ENCODE measurements around the gene MACROH2A2.

MACROH2A2 gene

DNA sequence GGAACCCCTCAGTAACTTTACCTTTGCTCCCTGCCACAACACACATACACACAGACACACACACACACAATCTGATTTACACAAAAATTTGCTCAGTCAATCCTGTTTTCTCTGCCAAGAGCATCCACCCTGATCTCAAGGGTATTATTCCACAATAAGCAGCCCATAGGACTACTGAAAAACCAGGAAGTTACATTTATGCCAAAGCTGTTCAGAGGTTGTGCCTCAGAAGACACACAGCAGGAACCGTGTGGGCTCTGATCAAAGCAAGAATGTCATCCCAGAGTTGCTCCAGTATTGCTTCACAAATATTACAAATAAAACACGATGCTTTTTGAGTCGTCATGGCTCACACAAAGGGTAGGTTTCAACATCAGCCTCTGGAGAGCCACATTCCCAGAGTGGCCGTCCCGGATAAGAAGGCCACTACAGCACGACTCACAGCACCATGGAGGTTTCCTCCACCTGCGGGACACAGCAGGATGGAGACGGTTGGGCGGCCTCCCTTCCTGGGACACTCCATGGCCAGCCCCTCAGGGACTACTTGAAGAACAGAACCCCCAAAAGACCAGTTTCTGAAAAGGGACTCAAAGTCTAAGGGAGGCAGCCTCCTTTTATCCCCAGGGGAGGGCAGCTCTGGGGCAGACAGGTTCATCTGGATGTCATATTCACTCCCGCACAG is 78.4 kb downstream of the MACROH2A2 start:
- DNase-seq (ENCODE audit: low spot score) = no peak

DNA sequence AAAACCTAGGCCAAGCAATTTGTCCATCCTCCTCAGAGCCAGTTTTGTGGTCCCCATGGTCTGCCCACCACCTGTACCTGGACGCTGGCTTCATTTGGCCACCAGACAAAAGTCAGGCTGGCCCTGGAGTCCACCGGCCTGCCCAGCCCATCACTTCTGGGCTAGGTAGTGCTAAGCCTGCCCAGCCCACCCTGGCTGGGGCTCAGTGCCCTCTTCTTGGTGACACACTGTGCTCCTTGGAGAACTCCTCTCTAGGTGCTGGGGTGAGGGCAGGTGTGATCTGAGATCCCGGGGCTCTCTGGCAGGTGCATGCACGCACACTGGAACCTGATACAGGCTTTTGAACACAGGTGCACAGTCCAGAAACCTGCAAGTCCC is 78.9 kb downstream of the MACROH2A2 start:
- DNase-seq (ENCODE audit: low spot score) = no peak

GRCh38 chr10:70132098-70133029 is 79.7 kb downstream of the MACROH2A2 start, which contains the start of gene AIFM2:
Gene AIFM2, minus strand, starts transcription at chr10:70132825. Its CDS starts 8,741 bp downstream, at chr10:70124084.
- DNase-seq (ENCODE audit: low spot score) = no peak

DNA sequence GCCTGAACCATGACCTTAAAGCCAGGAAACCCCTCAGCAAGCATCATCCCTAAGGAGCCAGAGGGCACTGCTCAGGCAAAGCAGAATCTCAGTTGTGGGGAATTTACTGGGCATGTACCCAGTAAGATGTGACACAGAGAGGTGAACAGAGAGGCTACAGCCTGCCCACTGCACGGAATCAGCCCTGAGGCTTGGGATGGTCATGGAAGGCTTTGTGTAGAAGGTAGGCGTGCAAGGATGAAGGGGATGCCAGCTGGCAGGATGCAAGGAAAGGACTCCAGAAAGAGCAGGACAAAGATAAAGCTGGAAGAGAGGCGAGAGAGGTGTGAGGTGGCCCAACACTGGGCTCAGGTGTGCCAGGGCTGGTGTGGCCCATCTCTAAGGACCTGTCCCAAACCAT is 82.4 kb downstream of the MACROH2A2 start:
- DNase-seq (ENCODE audit: low spot score) = no peak

DNA sequence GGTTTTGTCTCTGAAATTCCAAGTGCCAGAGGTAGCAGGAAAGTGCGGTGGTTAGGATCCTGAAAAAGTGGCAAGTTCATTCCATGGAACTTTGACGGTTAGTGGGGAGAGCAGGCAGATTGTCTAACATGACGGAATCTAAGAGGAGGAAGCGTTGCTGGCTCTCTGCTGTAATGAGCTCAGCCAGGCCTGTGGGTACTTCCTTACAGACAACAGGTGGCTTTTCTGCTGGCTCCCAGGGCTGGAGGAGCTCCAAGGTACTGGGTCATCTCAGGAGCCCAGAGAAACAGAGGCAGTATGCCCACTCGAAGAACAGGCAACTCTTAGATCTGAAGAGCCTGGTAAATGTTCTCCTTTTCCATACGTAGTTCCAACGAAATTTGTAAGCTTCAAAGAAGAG is 83.0 kb downstream of the MACROH2A2 start:
- DNase-seq (ENCODE audit: low spot score) = no peak

DNA sequence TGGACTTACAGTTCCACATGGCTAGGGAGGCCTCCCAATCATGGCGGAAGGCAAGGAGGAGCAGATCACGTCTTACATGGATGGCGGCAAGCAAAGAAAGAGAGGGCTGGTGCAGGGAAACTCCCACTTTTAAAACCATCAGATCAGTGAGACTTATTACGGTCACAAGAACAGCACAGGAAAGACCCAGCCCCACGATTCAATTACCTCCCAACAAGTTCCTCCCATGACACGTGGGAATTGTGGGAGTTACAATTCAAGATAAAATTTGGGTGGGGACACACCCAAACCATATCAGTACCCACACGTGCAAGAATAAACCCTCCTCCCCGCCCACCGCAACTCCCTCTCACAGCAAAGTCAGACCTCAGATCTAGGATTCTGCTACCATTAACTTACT is 84.5 kb downstream of the MACROH2A2 start:
- DNase-seq (ENCODE audit: low spot score) = no peak

DNA sequence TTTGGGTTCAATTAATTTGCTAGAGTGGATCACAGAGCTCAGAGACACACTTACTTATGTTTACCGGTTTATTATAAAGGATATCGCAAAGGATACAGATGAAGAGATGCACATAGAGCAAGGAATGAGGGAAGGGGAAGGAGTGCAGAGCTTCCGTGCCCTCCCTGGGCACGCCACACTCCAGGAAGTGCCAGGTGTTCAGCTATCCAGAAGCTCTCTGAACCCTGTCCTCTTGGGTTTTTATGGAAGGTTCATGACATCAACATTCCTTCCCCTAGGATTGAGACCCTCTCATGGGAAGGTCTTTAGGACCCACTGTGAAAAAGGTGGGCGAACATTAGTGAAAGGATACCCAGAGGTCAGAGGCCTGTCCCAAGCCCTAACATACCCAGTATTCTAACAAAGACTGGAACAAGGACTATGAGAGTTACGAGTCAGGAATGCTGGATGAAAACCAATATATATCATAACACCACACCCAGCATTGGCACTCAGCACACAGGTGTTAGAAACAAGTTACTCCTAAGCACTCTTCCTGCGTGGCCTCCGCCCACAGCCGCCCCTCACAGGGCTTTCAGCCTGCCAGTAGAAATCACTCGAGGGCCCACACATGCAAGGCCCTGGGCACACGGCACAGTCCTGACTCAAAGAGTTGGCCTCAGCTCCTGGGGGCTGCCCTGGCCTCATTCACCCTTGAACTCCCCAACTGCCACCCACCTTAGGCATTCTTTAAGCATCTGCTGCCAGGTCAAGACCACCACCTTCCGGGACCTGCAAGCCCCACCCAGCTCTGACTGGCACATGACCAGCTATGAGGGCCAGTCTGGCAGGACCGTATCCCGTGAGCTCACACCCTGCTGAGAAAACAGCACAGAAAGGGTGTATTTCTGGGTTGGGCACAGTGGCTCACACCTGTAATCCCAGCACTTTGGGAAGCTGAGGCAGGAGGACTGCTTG is 85.6 kb downstream of the MACROH2A2 start:
- DNase-seq (ENCODE audit: low spot score) = no peak

DNA sequence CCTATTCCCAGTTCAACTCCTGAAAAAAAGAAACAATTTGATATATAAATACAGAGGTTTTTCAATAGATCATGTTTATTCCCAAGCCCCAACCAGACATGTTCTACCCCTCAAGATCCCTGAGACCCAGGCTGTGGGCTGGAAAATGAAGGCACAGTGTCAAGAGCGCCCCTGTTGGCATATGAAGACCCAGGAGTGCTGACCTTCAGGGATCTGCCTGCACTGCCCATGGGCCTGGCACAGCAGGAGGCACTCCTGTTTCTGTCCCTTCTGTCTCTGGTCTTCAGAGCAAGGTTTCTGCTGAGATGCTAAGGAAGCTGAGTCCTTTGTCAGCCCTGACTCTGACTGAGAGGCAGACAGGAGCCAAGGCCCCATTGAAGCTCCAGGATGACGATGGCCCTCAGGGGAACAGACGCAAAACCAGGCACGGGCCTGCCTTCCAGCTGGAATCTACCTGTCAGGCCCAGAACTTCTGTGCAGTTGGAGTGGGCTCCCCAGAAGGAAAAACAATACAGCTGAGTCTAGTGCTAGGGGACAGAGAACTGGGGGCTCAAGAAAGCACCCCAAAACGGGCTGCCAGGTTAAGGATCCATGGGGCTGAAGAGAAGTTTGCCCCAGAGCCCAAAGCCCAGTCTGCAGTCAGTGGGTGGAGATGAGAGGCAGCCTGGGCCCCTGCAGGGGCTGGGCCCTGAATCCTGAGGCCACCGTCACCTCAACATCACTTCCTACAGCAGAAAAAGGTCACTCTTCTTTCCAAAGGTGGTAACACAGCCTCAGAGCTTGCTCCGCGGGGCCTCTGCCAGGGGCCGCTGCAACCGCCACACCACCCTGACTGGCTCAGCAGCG is 86.7 kb downstream of the MACROH2A2 start:
- DNase-seq (ENCODE audit: low spot score) = no peak

GRCh38 chr10:70139997-70140250 is 87.3 kb downstream of the MACROH2A2 start:
- DNase-seq (ENCODE audit: low spot score) = no peak

DNA sequence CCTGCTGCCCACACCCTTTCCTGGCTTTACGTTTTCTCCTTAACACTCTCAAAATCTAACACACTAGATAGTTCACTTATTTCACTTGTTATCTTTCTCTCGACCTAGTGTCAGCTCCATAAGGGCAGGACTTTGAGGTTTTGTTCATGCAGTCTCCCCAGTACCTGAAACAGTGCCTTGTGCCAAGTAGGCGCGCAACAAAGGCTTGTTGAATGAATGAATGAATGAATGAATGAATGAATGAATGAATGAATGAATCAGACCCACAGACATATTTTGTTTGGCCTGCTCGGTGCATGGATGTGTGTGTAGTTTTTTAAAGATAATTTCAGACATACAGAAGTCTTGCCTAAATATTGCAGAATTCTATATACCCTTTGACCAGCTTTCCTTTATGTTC is 87.7 kb downstream of the MACROH2A2 start:
- no peak for DNase-seq (ENCODE audit: low spot score)

DNA sequence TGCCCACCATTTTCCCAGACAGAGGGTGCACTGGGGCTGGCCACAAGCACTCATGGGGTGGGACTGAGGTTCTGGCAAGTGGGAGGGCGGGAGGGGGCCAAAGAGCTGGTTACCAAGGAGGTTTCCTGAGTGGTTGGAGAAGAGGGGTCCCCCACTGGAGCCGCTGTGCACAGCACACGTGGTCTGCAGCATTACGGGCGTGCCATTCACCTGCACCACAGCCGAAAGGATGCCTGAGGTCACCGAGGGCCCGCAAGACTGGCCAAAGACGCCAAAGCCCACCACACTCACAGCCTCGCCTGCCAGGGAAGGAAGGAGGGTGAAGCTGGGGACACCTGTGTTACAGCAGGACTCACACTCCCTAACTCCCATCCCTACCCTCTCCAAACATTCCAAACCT is 89.9 kb downstream of the MACROH2A2 start:
- DNase-seq (ENCODE audit: low spot score) = no peak

DNA sequence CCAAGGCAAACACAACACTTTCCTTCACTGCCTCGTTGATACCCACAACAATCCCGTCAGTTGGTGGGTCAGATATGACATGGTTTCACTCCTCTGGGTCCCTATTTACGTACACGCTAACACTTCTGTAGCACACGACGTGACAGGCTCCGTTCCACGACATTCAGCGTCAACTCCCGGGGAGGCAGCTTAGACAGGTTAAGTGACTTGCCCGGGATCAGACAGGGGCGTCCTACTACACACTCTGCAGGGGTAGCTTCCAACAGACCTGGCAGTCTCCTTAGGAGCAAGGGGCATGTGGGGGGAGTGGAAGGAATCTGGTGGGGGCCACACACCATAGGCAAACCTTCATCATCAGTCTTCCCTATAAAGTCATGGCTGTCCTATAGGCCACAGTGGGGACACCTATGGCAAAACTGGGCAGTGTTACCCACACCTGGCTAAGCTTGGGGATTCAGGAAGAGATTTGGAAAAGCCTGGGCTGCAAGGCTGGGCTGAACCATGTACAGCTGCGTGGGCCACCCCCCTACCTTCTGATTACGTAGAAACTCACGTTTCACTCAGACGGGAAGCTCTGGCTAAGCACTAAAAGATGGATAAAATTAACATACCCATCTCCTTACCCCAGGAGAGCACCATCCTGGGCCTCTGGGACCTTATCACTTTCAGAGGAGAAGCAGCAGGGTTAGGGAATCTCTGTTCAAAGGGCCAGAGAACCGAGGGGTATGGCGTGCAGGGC is 91.9 kb downstream of the MACROH2A2 start:
- DNase-seq (ENCODE audit: low spot score) = no peak

- no peak for DNase-seq (ENCODE audit: low spot score)
Observed at GRCh38 chr10:70145166-70145665, 92.6 kb downstream of the MACROH2A2 start.

GRCh38 chr10:70145666-70146488 is 93.2 kb downstream of the MACROH2A2 start:
- DNase-seq (ENCODE audit: low spot score) = peak; percentile 27

GRCh38 chr10:70146489-70147258 is 94.0 kb downstream of the MACROH2A2 start, which contains the start of gene TYSND1:
Gene TYSND1, minus strand, starts transcription at chr10:70146700. Its CDS starts 114 bp downstream, at chr10:70146586.
- DNase-seq (ENCODE audit: low spot score) = peak; percentile 99

GRCh38 chr10:70147259-70147625 is 94.6 kb downstream of the MACROH2A2 start:
- DNase-seq (ENCODE audit: low spot score) = no peak

DNA sequence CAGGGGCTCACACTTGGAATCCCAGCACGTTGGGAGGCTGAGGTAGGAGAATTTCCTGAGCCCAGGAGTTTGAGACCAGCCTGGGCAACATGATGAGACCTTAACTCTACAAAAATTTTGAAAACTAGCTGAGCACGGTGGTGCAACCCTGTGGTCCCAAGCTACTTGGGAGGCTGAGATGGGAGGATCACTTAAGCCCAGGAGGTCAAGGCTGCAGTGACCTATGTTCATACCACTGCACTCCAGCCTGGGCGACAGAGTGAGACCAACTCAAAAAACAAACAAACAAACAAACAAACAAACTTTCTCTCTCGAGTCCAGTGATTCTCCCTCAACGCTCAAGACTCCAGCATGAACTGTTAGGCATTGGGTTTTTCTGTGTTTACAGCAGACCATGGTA is 95.9 kb downstream of the MACROH2A2 start:
- DNase-seq (ENCODE audit: low spot score) = no peak

DNA sequence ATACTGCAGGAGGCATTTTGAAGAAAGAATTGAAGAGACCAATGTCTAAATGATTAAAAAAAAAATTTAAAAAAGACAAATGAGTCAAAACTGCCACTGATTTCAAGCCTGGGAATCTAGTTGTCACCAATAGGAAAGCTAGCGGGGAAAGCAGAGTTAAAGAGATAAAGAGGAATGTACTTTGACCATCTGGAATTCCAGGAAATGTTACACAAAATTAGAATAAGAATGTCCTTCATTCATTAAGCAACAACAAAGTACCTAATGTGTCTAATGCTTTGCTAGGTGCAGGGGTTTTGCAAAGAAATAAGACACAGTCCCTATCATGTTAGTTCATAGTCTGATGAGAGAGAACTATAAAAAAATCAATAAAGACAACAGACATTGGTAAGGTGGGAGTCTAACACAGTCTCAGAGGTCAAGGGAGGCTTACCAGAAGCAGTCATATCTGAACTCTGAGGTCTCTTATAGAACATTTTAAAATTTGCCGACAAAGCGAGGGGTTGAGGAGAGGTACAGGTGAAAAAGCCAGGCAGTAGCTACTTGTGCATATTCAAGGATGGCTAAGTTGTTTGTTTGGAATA is 102.7 kb downstream of the MACROH2A2 start:
- DNase-seq (ENCODE audit: low spot score) = no peak
